ENCODE results near the gene TMOD2.

The TMOD2 gene

DNA sequence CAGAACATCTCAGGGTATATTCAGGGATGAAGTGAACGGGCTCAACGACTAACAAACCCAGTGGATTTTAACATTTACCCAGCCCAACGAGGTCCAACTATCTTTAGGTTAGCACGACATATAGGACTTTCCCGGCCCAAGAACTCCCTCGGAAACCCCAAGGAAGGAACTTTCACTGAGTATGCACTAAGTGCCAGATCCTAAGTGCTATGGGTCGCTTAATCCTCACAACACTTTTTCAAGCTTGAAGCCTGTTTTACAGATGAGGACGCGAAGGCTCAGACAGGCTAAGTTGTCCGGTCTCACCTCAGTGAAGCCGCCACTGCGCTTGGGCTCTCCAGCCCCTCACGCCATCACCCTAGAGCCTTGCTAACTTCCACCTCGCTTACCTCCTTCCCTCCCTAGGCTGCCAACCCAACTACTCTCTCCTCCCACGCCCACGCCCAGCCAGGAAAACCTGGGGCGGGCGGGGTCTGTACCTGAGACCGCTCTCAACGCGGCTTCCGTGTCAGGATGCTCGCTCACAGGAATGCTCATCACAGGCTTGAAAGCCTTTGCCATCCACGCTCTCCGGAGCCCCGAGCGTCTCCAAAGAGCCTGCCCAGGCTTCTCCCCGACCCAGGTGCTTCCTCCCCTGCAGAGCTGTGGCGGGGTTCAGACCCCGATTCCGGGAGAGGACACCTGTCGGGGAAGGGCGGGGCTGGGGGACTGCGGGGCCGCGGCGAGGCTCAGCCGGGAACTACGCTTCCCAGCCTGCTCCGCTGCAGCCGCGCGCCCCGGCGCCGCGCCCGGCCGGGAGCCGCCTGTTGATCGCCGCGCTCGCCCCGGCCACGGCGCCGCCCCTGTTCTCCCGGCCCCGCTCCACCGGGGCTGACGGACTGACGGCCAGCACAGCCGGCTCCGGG, at the start of gene TMOD2:
Gene TMOD2, plus strand, starts transcription at position 806 of the 905 bp plus-strand sequence. CDS start 14,845 bp downstream, outside the sequence.
- DNase-seq = peak; percentile 57

DNA sequence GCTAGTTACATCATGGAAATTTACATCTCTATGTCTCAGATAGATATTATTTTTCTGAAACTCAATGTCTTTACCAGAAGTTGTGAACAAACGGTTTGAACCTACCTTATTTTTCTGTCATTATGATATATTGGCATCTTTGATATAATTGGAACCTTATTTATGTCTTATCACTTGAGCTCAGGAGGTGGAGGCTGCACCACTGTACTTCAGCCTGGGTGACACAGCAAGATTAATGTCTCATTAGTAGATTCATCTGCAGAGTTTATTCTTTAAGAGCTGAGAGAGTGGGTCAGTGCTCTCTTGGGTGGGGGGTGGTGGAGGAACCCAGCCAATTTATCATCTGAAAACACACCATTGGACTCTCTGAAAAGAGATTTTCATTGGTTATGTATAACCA, 48.7 kb upstream of the TMOD2 start:
- no peak for DNase-seq

DNA sequence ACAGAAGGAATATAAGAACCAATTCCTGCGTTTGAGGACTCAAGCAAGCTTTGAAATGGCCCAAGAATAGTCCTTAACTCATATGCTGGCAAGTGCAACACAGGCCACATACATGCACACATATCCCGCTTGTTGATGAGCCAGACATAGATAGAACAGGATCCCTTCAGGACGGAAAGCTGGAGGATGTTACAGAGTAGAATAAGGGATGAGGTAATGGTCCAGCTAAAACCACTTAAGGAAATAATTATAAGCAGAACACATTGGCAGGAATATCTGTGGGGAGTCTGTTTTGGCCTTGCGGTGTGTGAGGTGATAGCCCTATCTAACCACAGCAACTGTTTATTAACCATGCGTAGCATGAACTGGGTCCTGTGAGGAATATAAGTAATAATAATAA, 45.1 kb upstream of the TMOD2 start:
- DNase-seq = no peak

DNA sequence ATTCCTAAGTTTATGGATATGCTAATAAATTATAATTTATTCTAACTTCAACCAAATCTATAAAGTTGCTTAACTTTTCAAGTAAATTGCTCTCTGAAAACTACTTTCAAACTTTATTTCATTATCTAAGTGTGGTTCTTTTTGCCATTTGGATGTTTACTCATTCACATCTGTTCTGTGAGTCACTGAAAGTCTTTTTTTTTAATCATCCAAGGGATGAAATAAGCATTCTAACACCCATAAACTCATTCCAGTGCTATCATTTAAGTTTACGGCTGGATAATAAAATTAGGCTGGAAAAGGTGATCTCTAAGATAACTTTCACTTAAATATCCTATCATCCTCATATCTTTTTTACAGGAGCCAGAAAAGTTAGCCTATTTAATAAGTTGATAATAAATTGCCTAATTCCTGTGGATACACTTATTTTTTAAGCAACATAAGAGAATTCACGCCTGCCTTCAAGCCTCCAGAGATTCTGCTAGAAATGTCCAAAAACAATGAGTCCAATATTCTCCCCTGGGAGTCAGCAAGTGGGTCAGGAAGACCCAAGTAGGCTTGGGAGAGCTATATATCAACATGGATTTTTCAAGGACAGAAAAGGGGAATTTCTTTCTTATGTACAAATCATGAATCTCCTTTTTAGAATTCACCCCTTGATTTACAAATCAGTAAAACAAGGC, 44.3 kb upstream of the TMOD2 start:
- DNase-seq = no peak

DNA sequence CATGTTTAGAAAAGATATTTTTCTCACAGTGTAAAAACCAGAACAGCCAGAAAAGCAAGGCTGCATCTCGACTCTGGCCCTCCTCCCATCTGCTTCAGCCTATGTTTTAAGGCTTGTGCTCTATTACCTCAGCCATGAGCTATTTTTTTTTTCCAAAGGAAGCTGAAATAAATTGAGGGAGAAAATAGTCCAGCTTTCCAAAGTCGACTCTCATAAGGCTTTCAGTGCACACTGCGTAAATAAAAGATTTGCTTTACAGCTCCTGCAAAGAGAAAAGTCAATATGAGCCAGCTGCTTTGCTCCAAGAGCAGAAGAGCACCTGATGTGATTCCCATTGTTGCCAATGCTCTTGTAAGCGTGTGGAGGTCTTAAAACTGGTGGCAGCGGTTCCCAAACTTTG, 43.4 kb upstream of the TMOD2 start:
- no peak for DNase-seq

DNA sequence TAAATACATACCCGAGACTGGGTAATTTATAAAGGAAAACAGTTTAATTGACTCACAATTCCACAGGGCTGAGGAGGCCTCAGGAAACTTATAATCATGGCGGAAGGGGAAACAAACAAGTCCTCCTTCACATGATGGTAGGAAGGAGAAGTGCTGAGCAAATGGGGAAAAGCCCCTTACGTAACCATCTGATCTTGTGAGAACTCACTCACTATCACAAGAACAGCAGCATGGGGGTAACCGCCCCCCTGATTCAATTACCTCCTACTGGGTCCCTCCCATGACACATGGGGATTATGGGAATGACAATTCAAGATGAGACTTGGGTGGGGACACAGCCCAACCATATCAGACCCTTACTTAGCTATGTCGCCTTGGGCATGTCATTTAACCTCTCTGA, 42.4 kb upstream of the TMOD2 start:
- no peak for DNase-seq

DNA sequence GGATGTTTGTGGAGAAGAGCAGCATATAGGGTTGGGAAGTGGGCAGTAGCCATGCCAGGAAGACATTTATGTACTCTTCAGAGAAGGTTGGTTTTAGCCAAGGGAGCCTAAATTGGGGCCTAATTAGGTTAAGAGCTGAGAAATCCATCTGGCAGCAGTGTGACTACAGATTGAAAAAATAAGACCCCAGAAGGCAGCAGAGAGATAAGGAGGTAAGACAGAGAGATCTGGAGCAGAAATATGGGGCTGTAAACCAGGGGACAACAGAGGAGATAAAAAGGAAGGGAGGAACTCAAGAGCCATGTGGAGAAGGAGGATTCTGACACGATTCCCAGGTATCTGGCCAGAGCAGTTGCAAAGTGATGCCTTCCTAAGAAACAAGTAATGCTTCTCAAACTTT, 37.2 kb upstream of the TMOD2 start:
- peak; percentile 77 for DNase-seq

DNA sequence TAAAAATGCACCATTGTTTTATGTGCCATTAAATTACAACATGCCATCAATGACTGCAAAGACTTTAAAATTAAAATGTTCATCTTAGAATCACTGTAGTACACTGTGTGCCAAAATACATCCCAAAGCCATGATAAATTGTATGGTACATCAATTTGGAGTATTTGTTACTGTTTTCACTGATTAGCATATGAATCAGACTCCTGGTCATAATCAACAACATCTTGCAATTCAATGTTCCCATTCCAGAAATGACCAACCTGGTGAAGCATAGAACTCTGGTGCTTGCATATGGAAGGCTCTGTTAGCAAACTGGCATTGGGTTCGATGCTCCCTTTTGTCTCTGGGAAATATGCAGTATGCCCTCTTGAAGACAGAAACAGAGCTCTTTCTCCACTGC, 36.5 kb upstream of the TMOD2 start:
- no peak for DNase-seq

DNA sequence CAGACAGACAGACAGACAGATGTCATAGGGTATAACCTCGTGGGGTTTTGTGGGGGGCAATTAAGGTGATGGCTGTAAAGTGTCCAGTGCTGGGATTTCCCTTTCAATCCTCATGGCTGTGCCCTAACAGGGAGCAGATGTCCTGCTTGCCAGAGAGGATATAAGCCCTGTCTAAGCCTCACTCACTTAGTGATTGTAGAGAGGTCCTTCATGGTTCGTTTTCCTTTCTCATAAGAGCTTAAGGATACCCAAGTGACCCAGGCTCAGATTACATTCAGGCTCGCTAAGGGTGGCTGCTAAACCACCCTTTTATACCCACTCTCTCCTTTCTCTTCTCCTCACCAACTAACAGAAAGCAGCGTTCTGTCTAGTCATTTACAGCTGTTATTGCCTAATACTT, 33.2 kb upstream of the TMOD2 start:
- peak; percentile 98 for DNase-seq

DNA sequence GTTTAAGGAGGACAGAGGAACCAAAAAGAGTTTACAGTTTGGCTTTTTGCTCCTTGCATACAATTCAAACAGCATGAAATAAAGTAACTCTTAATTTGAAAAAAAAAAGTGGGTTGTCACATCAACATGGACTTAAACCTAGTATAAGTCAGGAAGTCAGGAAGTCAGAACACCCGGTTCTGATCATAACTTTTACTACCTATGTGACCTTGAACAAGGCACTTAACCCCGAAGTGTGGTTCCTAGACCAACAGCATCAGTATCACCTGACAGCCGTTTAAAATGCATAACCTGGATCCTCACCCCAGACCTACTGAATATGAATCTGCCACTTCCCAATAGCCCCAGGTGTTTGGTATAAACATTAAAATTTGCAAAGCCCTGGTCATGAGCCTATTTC, 32.7 kb upstream of the TMOD2 start:
- no peak for DNase-seq

DNA sequence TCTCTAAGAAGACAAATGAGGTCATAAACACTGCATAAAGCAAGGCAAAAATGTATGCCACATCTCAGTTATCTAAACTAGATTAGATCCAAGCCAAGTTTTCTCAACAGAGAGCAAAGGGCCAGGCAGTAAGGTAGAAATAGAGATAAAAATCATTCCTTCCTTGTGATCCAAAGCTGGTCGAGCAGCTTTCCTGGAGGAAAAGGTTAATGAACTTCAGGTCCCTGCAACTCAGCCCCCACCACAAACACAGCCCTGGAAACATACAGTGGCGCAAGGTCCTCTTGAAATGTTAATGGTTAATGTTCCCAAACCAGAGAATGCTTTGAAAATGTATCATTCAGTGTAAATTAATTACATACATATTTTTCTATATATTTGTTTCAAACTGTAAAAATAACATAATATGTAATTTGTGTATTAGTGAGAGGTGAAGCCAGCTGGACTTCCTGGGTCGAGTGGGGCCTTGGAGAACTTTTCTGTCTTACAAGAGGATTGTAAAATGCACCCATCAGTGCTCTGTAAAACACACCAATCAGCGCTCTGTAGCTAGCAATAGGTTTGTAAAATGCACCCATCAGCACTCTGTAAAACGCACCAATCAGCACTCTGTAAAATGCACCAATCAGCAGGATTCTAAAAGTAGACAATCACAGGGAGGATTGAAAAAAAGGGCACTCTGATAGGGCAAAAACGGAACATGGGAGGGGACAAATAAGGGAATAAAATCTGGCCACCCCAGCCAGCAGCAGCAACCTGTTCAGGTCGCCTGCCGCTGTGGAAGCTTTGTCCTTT, 31.0 kb upstream of the TMOD2 start:
- no peak for DNase-seq

DNA sequence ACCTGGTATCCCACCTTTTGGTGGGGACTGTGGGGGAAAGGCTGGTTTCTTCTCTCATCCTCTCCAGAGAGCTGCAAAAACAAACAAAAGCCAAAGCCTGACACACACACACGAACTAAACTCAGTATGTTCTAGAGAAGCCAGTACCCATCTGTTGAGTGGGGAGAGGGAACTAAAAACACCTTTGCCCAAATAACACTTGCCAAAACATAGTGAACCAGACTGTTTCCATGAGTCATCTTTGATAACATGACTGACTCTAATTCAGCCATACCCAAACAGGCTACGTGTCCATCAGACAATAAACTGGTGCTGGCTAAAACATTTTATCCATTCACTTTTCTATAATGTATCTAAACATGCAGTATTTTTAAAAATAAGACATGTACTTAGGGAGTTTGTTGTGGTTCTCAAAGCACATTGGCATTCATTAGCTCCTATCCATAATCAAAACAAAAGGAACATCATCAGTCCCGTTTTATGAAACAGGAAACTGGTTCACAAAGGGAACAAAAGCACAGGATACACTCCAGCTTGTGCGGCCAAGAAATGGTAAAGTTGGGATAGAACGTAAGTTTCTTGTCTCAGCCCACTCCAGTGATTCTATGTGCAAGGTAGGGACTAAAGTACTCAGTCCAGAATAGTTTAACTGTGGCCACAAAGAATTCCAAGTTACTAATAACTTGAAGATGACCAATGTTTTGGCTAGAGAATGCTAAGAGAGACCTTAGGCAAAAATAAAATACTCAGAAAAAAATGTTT, 30.0 kb upstream of the TMOD2 start:
- DNase-seq = no peak

DNA sequence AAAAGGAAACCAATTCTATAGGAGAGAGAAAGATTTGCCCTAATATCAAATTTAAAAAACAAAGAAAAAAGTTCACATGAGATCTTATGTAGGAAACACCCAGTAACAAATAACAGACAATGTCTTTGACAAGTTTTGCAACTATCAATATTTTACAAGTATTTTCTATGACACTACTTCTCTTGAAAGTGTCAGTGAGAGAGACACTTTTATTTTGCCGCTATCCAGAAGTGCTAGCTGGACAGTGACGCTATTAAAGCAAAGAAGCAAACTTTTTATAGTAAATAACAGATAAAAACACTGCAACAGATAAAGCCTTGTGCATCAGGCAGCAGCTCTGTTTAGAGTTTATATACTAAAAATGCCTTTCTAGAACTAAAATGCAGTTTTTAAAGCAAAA, 27.2 kb upstream of the TMOD2 start:
- DNase-seq = no peak

DNA sequence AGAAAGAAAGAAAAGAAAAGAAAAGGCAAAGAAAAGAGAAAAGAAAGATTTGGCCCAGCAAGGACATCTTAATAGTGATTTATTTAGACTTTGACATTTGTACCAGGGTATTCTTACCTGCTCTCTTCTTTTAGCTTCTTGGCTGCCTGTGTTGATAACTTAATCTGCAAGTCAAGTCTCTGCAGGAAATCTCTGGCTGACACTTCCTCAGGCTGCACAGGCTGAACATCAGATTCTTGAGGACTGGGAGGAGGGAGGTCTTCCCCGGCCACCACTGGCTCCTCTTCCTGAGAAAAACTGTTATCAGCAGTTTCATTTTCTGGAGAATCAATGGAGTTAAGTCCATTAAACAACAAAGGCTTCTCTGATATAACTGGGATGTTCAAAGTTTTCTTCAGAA, 26.7 kb upstream of the TMOD2 start:
- DNase-seq = no peak

DNA sequence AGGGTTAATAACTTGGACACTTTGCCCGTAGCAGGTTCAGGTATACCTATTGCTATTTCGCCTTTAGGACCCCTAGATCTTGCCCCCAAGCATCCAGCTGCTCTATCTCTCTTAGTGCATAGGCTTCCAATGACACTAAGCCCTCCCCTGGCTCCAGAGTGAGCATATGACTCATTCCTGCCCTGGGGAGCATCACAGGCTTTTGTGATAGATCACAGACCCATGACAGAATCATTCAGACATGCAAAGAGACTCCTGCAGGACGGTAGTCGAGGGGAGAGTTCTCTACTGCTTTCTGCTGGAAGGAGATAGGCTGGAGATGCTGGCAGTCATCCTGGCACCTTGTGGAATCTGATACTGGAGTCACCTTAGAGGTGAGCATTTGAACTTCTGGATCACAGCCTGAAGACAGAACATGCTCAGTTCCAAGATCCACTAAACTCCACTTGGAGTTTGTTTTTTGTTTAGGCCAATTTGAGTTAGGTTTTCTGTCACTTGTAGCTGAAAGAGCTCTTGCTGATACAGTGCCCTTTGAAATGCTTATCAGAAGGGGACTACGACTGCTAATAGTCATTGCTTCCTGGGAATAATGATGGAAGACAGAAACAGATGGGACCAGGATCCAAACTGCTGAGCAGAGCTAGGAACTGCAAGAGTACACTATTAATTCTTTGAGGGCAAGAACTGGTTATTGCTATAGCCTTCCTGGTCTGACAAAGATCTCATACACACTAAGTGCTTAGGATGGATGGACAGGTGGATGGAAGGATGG, 24.9 kb upstream of the TMOD2 start:
- peak; percentile 30 for DNase-seq

DNA sequence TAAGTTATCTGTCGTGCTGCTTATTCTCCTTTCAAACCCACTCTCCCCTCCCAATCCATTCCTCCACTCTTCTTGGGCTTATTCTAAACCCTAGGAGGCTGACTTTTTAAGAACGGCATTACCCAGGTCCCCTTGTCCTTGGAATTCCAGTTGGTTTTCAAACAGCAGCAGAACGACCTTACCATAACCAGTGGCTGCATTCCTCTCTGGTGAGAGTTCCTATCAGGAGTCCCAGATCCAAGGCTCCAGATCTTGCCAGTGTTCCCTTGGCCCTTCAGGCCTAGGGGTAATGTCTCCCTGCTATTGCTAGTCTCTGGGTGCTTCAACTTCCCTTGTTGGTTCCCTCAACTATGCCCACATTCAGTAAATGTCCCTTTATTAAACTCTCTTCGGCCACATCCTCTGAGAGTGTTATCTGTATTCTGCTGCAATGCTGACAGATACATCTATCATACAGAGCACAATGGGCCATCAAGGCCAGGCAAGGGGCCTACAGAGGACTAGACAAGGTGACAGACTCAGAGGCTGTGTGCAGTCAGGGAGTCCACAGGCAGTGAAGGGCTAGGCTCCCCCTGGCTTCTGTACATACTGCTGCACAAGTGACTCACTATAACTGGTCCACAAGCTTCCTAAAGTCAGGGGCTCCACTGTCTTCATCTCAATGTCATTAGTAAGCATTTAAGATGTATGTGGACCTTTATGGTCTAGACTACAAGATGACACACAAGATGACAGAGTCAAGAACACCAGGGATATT, 24.1 kb upstream of the TMOD2 start:
- DNase-seq = no peak

DNA sequence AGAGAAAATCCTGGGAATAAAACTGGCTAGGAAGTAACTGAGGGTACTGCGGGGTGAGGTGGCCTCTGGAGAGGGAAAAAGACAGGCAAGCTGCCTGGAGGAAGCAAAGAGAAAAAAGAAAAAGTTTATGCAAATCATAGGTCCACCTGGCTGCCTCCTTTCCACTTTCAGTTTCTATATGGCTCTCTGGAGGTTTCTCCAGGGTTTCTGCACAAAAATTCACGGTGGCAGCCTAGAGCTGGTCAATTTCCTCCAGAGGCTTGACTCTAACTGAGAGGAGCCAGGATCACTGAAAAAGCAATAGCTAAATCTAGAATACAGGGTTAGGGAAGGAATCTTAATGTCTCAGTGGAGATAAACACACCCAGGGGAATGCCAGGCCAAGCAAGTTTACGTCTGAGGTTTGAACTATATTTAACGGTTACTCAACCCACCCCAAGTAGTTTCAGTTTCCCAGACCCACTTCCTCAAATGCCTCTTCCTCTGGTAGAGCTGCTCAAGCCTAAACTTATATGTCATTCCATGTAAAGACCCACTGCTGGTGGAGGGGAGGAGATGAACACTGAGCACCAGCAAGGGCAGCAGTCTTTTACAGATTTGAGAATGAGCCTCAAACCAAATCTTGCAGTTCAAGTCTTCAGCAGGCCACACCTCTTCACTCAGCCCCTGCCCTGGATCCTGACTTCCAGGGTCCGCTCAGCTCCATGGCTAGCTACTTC, 19.7 kb upstream of the TMOD2 start:
- DNase-seq = no peak

DNA sequence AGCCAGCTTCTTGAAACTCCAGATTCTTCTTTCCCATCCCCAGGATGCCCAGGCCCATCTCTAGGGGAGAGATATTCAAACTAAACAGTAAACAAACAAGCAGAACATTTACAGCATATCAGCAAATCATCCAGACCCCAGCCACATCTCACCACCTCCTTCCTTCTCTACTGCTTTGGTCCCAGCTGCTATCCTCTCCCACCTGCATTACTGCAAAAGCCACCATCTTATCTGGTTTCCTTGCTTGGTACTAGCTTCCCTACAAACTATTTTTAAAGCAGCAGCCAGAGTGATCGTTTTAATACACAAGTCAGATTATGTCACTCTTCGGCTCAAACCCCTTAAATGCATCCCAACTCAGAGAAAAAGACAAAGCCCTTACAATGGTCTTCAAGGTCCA, 18.8 kb upstream of the TMOD2 start:
- no peak for DNase-seq

DNA sequence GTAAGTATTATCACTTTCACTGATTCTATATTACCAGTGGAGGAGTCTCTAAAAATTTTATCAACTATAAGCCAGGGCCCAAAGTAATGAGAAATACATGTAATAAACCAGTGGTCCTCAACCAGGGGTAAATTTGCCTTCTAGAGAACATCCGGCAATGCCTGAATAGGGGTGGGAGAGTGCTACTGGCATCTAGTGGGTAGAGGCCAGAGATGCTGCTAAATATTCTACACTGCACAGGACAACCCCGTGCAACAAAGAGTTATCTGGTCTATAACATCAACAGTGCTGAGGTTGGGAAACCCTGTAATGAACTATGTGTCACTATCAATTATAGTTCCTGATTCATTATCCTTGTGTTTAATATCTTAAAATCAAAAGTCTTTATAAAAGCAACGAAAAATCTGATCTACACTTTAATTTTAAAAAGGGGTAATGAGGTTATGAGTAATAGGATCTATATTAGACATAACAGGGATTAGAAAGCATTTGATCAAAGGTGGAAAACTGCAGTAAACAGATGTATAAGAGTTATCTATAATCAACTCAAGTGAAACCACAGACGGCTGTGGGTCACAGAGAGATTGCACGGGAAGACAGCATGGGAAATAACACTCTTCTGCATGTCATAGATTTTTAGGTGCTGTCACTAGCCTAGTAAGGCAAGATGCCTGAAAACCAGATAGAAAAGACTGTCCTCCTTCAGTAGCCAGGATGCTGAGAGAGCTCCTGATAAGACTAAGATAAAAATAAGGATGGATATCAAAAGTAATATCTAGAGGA, 16.0 kb upstream of the TMOD2 start:
- peak; percentile 48 for DNase-seq

DNA sequence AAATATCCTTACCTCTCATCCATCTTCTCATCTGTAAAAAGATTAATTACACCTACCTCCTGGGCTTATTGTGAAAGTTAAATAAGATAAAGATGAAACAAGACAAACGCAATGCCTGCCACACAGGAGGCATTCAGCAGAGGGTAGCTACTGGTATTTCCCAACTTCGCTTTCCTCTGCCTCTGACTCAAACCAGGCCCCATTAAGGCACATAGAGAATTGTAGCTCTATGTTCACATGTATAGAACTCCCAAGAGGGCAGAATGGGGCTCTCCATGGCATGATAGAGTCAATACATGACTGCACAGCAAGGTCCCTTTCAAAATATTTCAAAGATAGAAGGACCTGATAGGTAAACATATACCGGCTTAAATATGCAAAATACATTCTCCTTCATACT, 15.3 kb upstream of the TMOD2 start:
- peak; percentile 10 for DNase-seq

All from NCI-H82 (cell line).